T-helper 2 cell treated with Interferon-gamma antibody and Interleukin-4, amounts not matched to agents 5 μg/mL and 100 μg/mL, for 36 hours (primary cell): ENCODE data around the gene MYBBP1A.
A peak's percentile ranks its signal among the peaks of the same experiment; 100 is the strongest.

Experiments used
- DNase-seq: peaks from one replicate; pipeline ENCODE4 v3.0.0; 2021; ENCODE audit warnings: low spot score
- H3K27ac Mint-ChIP-seq: one replicate; pipeline ENCODE4 v1.8.0; 2021; ENCODE audit warnings: mild to moderate bottlenecking, mixed read lengths
- H3K27me3 Mint-ChIP-seq: one replicate; pipeline ENCODE4 v1.8.0; 2021; ENCODE audit warnings: low read depth, mixed read lengths
- H3K36me3 Mint-ChIP-seq: one replicate; pipeline ENCODE4 v1.8.0; 2021; ENCODE audit warnings: low read depth, mixed read lengths
- H3K4me1 Mint-ChIP-seq: one replicate; pipeline ENCODE4 v1.8.0; 2021; ENCODE audit warnings: low read depth, mixed read lengths
- H3K4me3 Mint-ChIP-seq: one replicate; pipeline ENCODE4 v1.8.0; 2022; ENCODE audit warnings: mild to moderate bottlenecking, moderate library complexity, mixed read lengths
- H3K9me3 Mint-ChIP-seq: one replicate; pipeline ENCODE4 v1.8.0; 2021; ENCODE audit warnings: mixed read lengths

MYBBP1A gene

GRCh38 chr17:4502466-4503154 is 52.6 kb downstream of the MYBBP1A start:
- H3K27me3 Mint-ChIP-seq: peaks cover 41% of the 10 kb centered on the region
- no peak overlapping the region for H3K4me3 Mint-ChIP-seq
- H3K9me3 Mint-ChIP-seq: no peaks in the 10 kb centered on the region
- H3K4me1 Mint-ChIP-seq: peaks cover 23% of the 10 kb centered on the region
- H3K27ac Mint-ChIP-seq: no peak overlapping the region
- DNase-seq: no peak
- peaks cover 4% of the 10 kb centered on the region for H3K36me3 Mint-ChIP-seq

GRCh38 chr17:4501295-4501949 is 53.8 kb downstream of the MYBBP1A start:
- Mint-ChIP-seq H3K4me1 (peaks cover 23% of the 10 kb centered on the region), H3K4me3 (no peak overlapping the region), H3K27ac (no peak overlapping the region), H3K9me3 (no peaks in the 10 kb centered on the region), H3K36me3 (peaks cover 4% of the 10 kb centered on the region), H3K27me3 (peaks cover 50% of the 10 kb centered on the region)
- no peak for DNase-seq

- H3K27ac Mint-ChIP-seq: peak overlapping the region; percentile 31
- H3K27me3 Mint-ChIP-seq: peaks cover 50% of the 10 kb centered on the region
- peak overlapping the region; percentile 54 for H3K4me3 Mint-ChIP-seq
- no peak for DNase-seq
- H3K36me3 Mint-ChIP-seq: peaks cover 4% of the 10 kb centered on the region
- H3K9me3 Mint-ChIP-seq: no peaks in the 10 kb centered on the region
- H3K4me1 Mint-ChIP-seq: peaks cover 23% of the 10 kb centered on the region
These were observed 55.0 kb downstream of the MYBBP1A start for GRCh38 chr17:4500191-4500571.

GRCh38 chr17:4499431-4500190 is 55.6 kb downstream of the MYBBP1A start:
- H3K9me3 Mint-ChIP-seq: no peaks in the 10 kb centered on the region
- H3K4me3 Mint-ChIP-seq: peak overlapping the region; percentile 66
- DNase-seq: peak; percentile 9
- peaks cover 18% of the 10 kb centered on the region for H3K4me1 Mint-ChIP-seq
- peaks cover 4% of the 10 kb centered on the region for H3K36me3 Mint-ChIP-seq
- H3K27ac Mint-ChIP-seq: no peak overlapping the region
- peaks cover 50% of the 10 kb centered on the region for H3K27me3 Mint-ChIP-seq

- H3K4me1 Mint-ChIP-seq: peaks cover 10% of the 10 kb centered on the region
- no peaks in the 10 kb centered on the region for H3K9me3 Mint-ChIP-seq
- H3K27me3 Mint-ChIP-seq: peaks cover 44% of the 10 kb centered on the region
- peak within 1 kb of the TSS; percentile 66 for H3K4me3 Mint-ChIP-seq
- H3K36me3 Mint-ChIP-seq: peaks cover 4% of the 10 kb centered on the region
- peak; percentile 63 for DNase-seq
- no peak within 1 kb of the TSS for H3K27ac Mint-ChIP-seq
These were observed 56.5 kb downstream of the MYBBP1A start, which contains the start of gene SPNS2 for GRCh38 chr17:4498461-4499397. SPNS2 (plus strand) TSS chr17:4498881; CDS start chr17:4499048, 167 bp downstream.

- H3K4me1 Mint-ChIP-seq: peaks cover 20% of the 10 kb centered on the region
- H3K9me3 Mint-ChIP-seq: no peaks in the 10 kb centered on the region
- no peak overlapping the region for H3K27ac Mint-ChIP-seq
- peaks cover 4% of the 10 kb centered on the region for H3K36me3 Mint-ChIP-seq
- DNase-seq: no peak
- H3K27me3 Mint-ChIP-seq: peaks cover 40% of the 10 kb centered on the region
- no peak overlapping the region for H3K4me3 Mint-ChIP-seq
These were observed 57.9 kb downstream of the MYBBP1A start for GRCh38 chr17:4497101-4497824.

- peak; percentile 13 for DNase-seq
These were observed 62.2 kb downstream of the MYBBP1A start for GRCh38 chr17:4492721-4493561.

GRCh38 chr17:4490637-4491061 is 64.5 kb downstream of the MYBBP1A start:
- DNase-seq: no peak
- peaks cover 19% of the 10 kb centered on the region for H3K4me1 Mint-ChIP-seq
- H3K36me3 Mint-ChIP-seq: peaks cover 2% of the 10 kb centered on the region
- no peaks in the 10 kb centered on the region for H3K9me3 Mint-ChIP-seq
- H3K27ac Mint-ChIP-seq: no peak overlapping the region
- no peak overlapping the region for H3K4me3 Mint-ChIP-seq
- H3K27me3 Mint-ChIP-seq: no peaks in the 10 kb centered on the region

More at GRCh38 chr17:4492721-4493561, 62.2 kb downstream of the MYBBP1A start:
- H3K9me3 Mint-ChIP-seq: no peaks in the 10 kb centered on the region
- H3K4me1 Mint-ChIP-seq: peaks cover 9% of the 10 kb centered on the region
- no peak overlapping the region for H3K4me3 Mint-ChIP-seq
- H3K36me3 Mint-ChIP-seq: no peaks in the 10 kb centered on the region
- H3K27me3 Mint-ChIP-seq: peaks cover 10% of the 10 kb centered on the region
- H3K27ac Mint-ChIP-seq: no peak overlapping the region

GRCh38 chr17:4490109-4490591 is 65.0 kb downstream of the MYBBP1A start:
- Mint-ChIP-seq H3K4me3 (no peak overlapping the region), H3K27ac (no peak overlapping the region), H3K9me3 (no peaks in the 10 kb centered on the region)

GRCh38 chr17:4488989-4489595 is 66.1 kb downstream of the MYBBP1A start:
- no peaks in the 10 kb centered on the region for H3K9me3 Mint-ChIP-seq

More at GRCh38 chr17:4490109-4490591, 65.0 kb downstream of the MYBBP1A start:
- DNase-seq: no peak
- H3K27me3 Mint-ChIP-seq: no peaks in the 10 kb centered on the region
- H3K36me3 Mint-ChIP-seq: peaks cover 2% of the 10 kb centered on the region
- H3K4me1 Mint-ChIP-seq: peaks cover 23% of the 10 kb centered on the region

More at GRCh38 chr17:4488989-4489595, 66.1 kb downstream of the MYBBP1A start:
- Mint-ChIP-seq H3K27me3 (no peaks in the 10 kb centered on the region), H3K4me3 (no peak overlapping the region), H3K4me1 (peaks cover 28% of the 10 kb centered on the region), H3K36me3 (peaks cover 2% of the 10 kb centered on the region), H3K27ac (no peak overlapping the region)
- no peak for DNase-seq
